Measurements from ENCODE around the gene RALGAPA2. TPM values are rescaled to one million over a fixed set of nuclear protein-coding genes. Genes with fewer than 3 reads are reported as not detected.

Gene RALGAPA2
- total RNA-seq, 1 donor: 10.8 TPM

DNA sequence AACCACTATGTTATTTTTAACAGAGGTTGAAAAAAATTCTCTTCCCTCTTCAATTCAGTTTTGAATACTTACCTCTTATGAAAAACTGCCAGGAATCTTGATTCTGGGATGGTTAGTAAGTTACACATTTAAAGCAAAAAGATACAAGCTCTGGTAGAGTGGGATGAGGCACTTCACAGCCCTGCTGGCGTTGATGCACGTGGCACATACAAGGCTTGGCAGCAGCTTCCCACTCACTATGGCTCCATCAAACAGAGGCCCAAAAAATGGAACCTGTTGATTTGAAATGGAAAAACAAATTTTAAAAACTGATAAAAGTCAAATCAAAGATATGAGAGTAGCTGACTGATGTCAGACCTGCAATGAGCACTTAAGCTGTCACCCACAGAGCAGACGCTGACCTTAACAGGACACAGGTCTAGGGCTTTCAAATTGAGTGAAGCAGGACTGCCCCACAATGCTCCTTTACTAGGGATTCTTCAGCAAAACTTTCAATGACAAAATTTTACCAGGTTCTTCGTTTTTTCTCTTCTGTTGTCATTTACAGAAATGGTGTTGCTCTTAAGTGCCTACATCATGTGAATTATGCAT lies 239.7 kb downstream of the RALGAPA2 start:
- no peak for TF ChIP-seq CTCF (IDR thresholded peaks at IDR 0.05; ENCODE audit: insufficient read depth, low read length)
- H3K4me3 ChIP-seq (ENCODE audit: low read depth, low read length): no peak overlapping the region
- DNase-seq (ENCODE audit: low read depth): no peak

DNA sequence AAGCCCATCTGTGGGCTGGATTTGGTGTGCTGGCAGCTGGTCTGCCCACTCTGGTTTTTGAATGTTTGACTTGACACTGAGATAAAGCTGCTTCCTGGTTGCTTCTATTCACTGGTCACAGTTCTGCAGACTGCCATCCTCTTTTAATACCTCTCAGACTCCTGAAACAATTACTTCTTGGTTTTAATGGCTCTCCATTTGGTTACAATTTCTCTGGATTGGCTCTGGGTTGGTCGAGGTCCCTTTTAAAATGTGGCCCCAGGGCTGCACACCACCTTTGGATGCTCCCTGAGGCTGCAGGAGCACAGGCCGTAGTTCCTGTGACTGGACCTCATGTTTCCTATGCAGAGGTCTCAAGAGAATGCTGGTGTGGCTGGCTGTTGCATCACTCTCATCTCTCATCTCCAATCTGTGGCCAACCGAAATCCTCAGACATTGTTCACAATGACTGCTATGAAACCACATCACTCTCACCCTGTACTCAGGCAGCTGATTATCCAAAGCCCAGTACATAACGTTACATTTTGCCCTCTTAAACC lies 246.0 kb downstream of the RALGAPA2 start:
- no peak overlapping the region for H3K4me3 ChIP-seq (ENCODE audit: low read depth, low read length)
- no peak for TF ChIP-seq CTCF (IDR thresholded peaks at IDR 0.05; ENCODE audit: insufficient read depth, low read length)
- peak; percentile 92 for DNase-seq (ENCODE audit: low read depth)

DNA sequence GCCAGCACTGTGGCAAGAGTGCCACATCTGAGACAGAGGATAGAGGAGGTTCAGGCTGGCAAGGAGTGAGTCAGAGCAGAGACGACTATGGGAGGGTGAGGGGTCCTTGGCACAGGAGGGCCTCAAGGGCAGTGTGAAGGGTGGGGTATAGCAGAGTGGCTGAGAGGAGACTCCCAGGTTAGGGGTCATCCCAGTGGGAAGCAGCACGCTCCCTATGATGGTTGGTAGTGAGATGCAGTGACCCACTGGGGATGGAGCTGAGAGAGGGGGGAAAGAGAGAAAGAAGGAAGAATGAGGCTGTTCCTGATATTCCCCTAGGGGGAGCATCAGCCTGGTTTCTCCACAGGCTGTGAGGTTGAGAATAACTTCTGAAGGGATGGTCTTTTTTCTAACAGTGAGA lies 247.2 kb downstream of the RALGAPA2 start:
- peak; percentile 41 for TF ChIP-seq CTCF (IDR thresholded peaks at IDR 0.05; ENCODE audit: insufficient read depth, low read length)
- no peak overlapping the region for H3K4me3 ChIP-seq (ENCODE audit: low read depth, low read length)
- DNase-seq (ENCODE audit: low read depth): no peak

DNA sequence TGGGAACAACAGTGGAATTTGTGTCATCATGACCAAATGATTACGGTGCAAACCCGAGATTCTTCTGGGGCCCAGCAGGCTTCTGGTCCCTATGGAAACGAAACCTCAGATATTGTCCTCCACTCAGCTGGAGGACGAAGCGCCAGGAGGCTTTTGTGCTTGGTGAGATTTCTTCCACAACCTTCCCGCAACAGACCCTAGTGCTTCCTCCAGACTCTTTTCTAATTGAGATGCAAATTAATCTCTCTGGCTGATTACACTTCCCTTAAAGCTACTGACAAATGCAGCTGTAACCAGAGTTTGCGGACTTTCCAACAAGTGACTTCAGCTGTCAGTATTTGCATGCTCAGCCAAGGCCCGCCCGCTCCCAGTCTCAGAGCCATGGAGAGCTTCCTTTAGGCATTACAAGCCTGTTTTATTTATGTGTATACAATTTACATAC lies 248.5 kb downstream of the RALGAPA2 start:
- no peak for TF ChIP-seq CTCF (IDR thresholded peaks at IDR 0.05; ENCODE audit: insufficient read depth, low read length)
- DNase-seq (ENCODE audit: low read depth): peak; percentile 16
- no peak overlapping the region for H3K4me3 ChIP-seq (ENCODE audit: low read depth, low read length)

DNA sequence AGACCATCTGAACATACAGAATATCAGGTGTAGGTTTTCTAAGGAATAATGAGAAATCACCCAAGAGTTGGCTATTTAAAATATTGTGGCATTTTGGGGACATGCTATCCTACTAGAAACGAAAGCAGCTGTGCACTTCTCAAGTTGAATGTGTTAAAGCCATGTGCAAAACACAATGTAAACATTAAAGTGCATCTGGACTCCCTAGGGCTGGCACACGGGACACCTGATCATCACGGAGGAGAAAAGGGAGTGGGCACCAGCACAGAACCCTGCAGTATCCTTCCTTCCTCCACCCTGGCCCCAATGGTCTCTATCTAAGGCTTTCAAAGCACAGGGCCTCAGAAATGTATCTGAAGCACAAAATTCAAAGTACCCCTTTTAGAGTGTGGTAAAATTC lies 250.3 kb downstream of the RALGAPA2 start:
- DNase-seq (ENCODE audit: low read depth): no peak

GRCh38 chr20:20461551-20461950 lies 250.9 kb downstream of the RALGAPA2 start:
- TF ChIP-seq CTCF (IDR thresholded peaks at IDR 0.05; ENCODE audit: insufficient read depth, low read length): no peak
- no peak overlapping the region for H3K4me3 ChIP-seq (ENCODE audit: low read depth, low read length)
- DNase-seq (ENCODE audit: low read depth): no peak

More for the DNA sequence above, 250.3 kb downstream of the RALGAPA2 start:
- H3K4me3 ChIP-seq (ENCODE audit: low read depth, low read length): no peak overlapping the region
- TF ChIP-seq CTCF (IDR thresholded peaks at IDR 0.05; ENCODE audit: insufficient read depth, low read length): no peak

DNA sequence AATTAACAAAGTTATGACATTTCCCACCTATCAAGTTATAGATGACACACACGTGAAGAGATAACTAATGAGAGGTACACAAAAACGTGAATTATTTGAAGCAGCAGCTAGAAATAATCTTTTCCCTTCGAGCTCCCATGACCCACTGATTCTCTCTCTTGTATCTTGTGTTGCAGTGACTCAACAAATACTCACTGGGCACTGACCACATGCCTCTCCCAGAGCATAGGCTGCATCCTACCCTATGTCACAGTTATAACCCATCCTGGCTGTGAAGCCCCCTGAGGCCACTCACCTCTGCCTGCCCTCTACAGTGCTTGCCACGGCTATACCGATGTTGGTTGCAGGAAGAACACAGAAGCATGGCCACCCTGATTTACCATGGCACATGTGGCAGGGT lies 252.7 kb downstream of the RALGAPA2 start:
- DNase-seq (ENCODE audit: low read depth): no peak
- H3K4me3 ChIP-seq (ENCODE audit: low read depth, low read length): no peak overlapping the region
- TF ChIP-seq CTCF (IDR thresholded peaks at IDR 0.05; ENCODE audit: insufficient read depth, low read length): no peak

All from fibroblast of the aortic adventitia (primary cell).